Measurements from ENCODE around the gene VIL1. TPM values are rescaled to one million over a fixed set of nuclear protein-coding genes. Genes with fewer than 3 reads are reported as not detected.

VIL1 gene
- total and polyA plus RNA-seq, 2 of the 13 experiments (the other 11 are each of a cell fraction or from before 2014, with no cell fraction given): 287 to 301 TPM

DNA sequence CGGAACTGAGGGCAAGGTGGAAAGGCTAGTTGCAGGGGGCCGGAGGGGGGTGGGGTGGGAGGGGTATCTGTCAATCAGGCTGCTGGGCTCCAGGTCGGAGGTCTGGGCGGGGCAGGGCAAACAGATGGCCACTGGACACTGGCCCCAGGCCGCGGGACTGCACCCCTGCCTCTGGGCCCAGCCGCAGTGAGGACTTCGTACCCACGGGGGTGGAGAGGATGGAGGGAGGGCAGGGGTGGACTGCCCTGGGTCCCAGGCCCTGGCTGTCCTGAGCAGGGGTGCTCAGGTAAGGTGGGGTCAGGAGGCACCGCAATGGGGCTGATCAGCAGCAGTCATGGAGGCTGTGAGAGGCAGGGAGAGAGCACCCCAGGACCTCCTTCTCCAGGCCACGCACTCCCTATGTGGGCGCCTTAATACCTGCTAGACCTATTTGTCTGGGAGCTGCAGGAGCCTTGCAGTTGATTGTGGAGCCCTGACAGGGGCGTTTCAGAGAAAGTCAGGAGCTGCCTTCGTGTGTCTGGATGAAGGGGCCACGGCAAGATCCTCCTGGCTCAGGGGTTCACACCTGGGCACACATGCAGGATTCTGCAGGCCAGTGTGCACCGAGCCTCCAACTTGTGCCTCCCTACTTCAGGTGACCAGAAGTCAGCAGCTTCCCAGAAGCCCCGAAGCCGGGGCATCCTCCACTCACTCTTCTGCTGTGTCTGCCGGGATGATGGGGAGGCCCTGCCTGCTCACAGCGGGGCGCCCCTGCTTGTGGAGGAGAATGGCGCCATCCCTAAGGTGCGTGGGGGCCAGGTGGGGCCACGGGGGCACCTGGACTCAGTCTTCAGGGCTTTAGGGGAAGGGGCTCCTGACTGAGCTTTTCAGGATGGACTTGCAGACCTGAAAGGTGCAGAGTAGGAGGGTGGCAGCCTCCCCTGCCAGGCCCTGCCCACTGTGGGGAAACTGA, 17.7 kb upstream of the VIL1 start (continued):
- TF ChIP-seq, protein P1, sequence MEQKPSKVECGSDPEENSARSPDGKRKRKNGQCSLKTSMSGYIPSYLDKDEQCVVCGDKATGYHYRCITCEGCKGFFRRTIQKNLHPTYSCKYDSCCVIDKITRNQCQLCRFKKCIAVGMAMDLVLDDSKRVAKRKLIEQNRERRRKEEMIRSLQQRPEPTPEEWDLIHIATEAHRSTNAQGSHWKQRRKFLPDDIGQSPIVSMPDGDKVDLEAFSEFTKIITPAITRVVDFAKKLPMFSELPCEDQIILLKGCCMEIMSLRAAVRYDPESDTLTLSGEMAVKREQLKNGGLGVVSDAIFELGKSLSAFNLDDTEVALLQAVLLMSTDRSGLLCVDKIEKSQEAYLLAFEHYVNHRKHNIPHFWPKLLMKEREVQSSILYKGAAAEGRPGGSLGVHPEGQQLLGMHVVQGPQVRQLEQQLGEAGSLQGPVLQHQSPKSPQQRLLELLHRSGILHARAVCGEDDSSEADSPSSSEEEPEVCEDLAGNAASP (CRISPR knock-in tag; IDR thresholded peaks at IDR 0.05; ENCODE audit: borderline replicate concordance): peak; percentile 97
- peak; percentile 99 for TF ChIP-seq HNF4G (IDR thresholded peaks at IDR 0.05; ENCODE audit: borderline replicate concordance, low read depth, low read length)
- TF ChIP-seq HNF4G (CRISPR knock-in tag; IDR thresholded peaks at IDR 0.05; ENCODE audit: borderline replicate concordance, low read depth): peak; percentile 99
- TF ChIP-seq ASH2L (IDR thresholded peaks at IDR 0.05; ENCODE audit: insufficient read length, low read depth, low read length): no peak

DNA sequence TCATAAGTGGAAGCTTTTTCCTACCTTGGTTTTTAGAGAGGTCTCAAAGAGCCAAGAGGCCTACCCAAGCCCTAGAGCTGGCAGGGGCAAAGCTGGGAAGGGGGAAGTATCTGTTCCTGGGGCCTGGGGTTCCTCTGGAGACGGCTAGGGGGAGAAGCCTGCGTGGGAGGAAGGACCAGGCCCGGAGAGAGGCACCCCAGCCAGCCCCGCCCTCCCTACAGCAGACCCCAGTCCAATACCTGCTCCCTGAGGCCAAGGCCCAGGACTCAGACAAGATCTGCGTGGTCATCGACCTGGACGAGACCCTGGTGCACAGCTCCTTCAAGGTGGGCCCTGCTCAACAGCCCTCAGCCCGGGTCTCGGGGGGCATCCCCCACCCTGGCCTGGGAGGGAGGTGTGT, 17.0 kb upstream of the VIL1 start:
- DNase-seq (ENCODE audit: low spot score) (no peak), ATAC-seq (no peak), FAIRE-seq (no peak)
- Histone ChIP-seq H3K4me2 (ENCODE audit: low read depth, low read length) (peak overlapping the region; percentile 98), H3K36me3 (replicated peaks in 1 of 2; ENCODE audit: control insufficient read depth in 1 of 2, insufficient read depth in 2 of 2, low read length in 2 of 2) (peaks cover 24 to 38% of the 10 kb centered on the region in 2 experiments; a peak in 4 of 5 replicates), H2AFZ (ENCODE audit: low read length) (no peak overlapping the region), H3K27me3 (ENCODE audit: control insufficient read depth in 1 of 2, insufficient read depth in 2 of 2, low read length in 2 of 2) (no peaks in the 10 kb centered on the region; a peak in 1 of 5 replicates), H3K4me1 (ENCODE audit: insufficient read depth, low read length) (peaks cover 57% of the 10 kb centered on the region), H3K27ac (ENCODE audit: extremely low read length, insufficient read depth, low read length) (peak overlapping the region; percentile 79), H4K20me1 (ENCODE audit: insufficient read depth, low read length) (no peaks in the 10 kb centered on the region; the same call in 1 of the 2 replicates), H3K79me2 (ENCODE audit: insufficient read depth, low read length) (peaks cover 48% of the 10 kb centered on the region), H3K9me3 (ENCODE audit: low read length) (no peaks in the 10 kb centered on the region), H3K9ac (ENCODE audit: insufficient read depth, low read depth, low read length) (peak overlapping the region; percentile 81), H3K4me3 (replicated peaks in 1 of 3; ENCODE audit: insufficient read depth in 1 of 3, low read depth in 2 of 3, low read length in 3 of 3) (peak overlapping the region; percentile 67 to 97 (median 85); a peak in 5 of 6 replicates)
- no TSS peak for BruUV-seq (replicated peaks)
- WGBS (ENCODE audit: low lambda C conversion rate): 74% methylated on average over 5 of the region's 9 CpGs
- ChIA-PET POLR2A (interaction anchor here (0.7 to 2.9 kb wide), 7 partner anchors 17 to 132 kb away, joined by 3 to 24 read pairs (median 10); partner anchors contain the start of genes AAMP, CATIP, PNKD and VIL1), CTCF (ENCODE audit: low intra/inter-chr PET ratio, low total read pairs) (no interaction called here)
- intact Hi-C loops (cut with micrococcal nuclease; ENCODE audit: unreplicated experiment): no loop called here
- in situ Hi-C loops (cut with HindIII; ENCODE audit: extremely low pct_ligation_motif_present, low pct_unique_long_range_greater_than_20kb): no loop called here
- TF ChIP-seq SAFB2 (CRISPR knock-in tag; IDR thresholded peaks at IDR 0.05; ENCODE audit: borderline replicate concordance, low read depth) (no peak), ZNF547 (CRISPR knock-in tag; IDR thresholded peaks at IDR 0.05) (0 out of 2 replicates have a peak, but pooled peaks have one; percentile 47), ZNF468 (CRISPR knock-in tag; IDR thresholded peaks at IDR 0.05) (no peak), ZBTB1 (CRISPR knock-in tag; IDR thresholded peaks at IDR 0.05; ENCODE audit: borderline replicate concordance) (no peak), RORA (CRISPR knock-in tag; IDR thresholded peaks at IDR 0.05) (no peak), HMG20B (CRISPR knock-in tag; conservative IDR thresholded peaks at IDR 0.05) (no peak), RBFOX2 (IDR thresholded peaks at IDR 0.05; ENCODE audit: low read depth, low read length) (peak; percentile 13; the same call in 1 of the 2 replicates), ZNF460 (CRISPR knock-in tag; IDR thresholded peaks at IDR 0.05; ENCODE audit: borderline replicate concordance) (no peak), SPEN (CRISPR knock-in tag; IDR thresholded peaks at IDR 0.05; ENCODE audit: low read depth) (no peak), ZNF430 (CRISPR knock-in tag; IDR thresholded peaks at IDR 0.05) (no peak), KLF9 (CRISPR knock-in tag; IDR thresholded peaks at IDR 0.05; ENCODE audit: low read depth) (no peak), TSC22D2 (CRISPR knock-in tag; IDR thresholded peaks at IDR 0.05; ENCODE audit: borderline replicate concordance) (no peak), ZFY (CRISPR knock-in tag; IDR thresholded peaks at IDR 0.05) (no peak), ASH2L (IDR thresholded peaks at IDR 0.05; ENCODE audit: insufficient read length, low read depth, low read length) (no peak), ZSCAN31 (CRISPR knock-in tag; IDR thresholded peaks at IDR 0.05; ENCODE audit: low read depth) (no peak)
- TF ChIP-seq, protein P2, sequence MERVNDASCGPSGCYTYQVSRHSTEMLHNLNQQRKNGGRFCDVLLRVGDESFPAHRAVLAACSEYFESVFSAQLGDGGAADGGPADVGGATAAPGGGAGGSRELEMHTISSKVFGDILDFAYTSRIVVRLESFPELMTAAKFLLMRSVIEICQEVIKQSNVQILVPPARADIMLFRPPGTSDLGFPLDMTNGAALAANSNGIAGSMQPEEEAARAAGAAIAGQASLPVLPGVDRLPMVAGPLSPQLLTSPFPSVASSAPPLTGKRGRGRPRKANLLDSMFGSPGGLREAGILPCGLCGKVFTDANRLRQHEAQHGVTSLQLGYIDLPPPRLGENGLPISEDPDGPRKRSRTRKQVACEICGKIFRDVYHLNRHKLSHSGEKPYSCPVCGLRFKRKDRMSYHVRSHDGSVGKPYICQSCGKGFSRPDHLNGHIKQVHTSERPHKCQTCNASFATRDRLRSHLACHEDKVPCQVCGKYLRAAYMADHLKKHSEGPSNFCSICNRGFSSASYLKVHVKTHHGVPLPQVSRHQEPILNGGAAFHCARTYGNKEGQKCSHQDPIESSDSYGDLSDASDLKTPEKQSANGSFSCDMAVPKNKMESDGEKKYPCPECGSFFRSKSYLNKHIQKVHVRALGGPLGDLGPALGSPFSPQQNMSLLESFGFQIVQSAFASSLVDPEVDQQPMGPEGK (CRISPR knock-in tag; IDR thresholded peaks at IDR 0.05): no peak

Measured in HepG2 (cell line).